Stimulated activated CD8-positive, alpha-beta memory T cell treated with anti-CD3 and anti-CD28 coated beads, Interleukin-4, amount 100 ng/mL, for 24 hours (primary cell): ENCODE data around the gene NEK10.

Experiments
- DNase-seq: peaks from one replicate; pipeline ENCODE4 v3.0.0-alpha.2; 2020; ENCODE audit warnings: low read depth

Gene NEK10

GRCh38 chr3:27105904-27106303 is 263.3 kb downstream of the NEK10 start:
- DNase-seq = no peak

GRCh38 chr3:27097182-27097581 is 272.0 kb downstream of the NEK10 start:
- DNase-seq = no peak

GRCh38 chr3:27095553-27096222 is 273.5 kb downstream of the NEK10 start:
- DNase-seq = no peak

GRCh38 chr3:27094721-27095120 is 274.5 kb downstream of the NEK10 start:
- no peak for DNase-seq

- DNase-seq = no peak
Observed at GRCh38 chr3:27093771-27094170, 275.4 kb downstream of the NEK10 start.

GRCh38 chr3:27090275-27091041 is 278.7 kb downstream of the NEK10 start:
- no peak for DNase-seq

- no peak for DNase-seq
Observed at GRCh38 chr3:27089645-27090044, 279.5 kb downstream of the NEK10 start.

- no peak for DNase-seq
Observed at GRCh38 chr3:27089068-27089467, 280.1 kb downstream of the NEK10 start.

- DNase-seq = no peak
Observed at GRCh38 chr3:27085829-27086730, 283.1 kb downstream of the NEK10 start.

GRCh38 chr3:27081992-27082607 is 287.1 kb downstream of the NEK10 start:
- no peak for DNase-seq

- no peak for DNase-seq
Observed at GRCh38 chr3:27081566-27081965, 287.6 kb downstream of the NEK10 start.

GRCh38 chr3:27080258-27080525 is 289.0 kb downstream of the NEK10 start:
- no peak for DNase-seq

- no peak for DNase-seq
Observed at GRCh38 chr3:27079427-27080257, 289.5 kb downstream of the NEK10 start.

- no peak for DNase-seq
Observed at GRCh38 chr3:27078246-27078913, 290.8 kb downstream of the NEK10 start.

- DNase-seq = no peak
Observed at GRCh38 chr3:27076815-27077630, 292.2 kb downstream of the NEK10 start.

- DNase-seq = no peak
Observed at GRCh38 chr3:27074914-27075313, 294.3 kb downstream of the NEK10 start.

- DNase-seq = no peak
Observed at GRCh38 chr3:27073912-27074311, 295.3 kb downstream of the NEK10 start.

- no peak for DNase-seq
Observed at GRCh38 chr3:27072810-27073651, 296.2 kb downstream of the NEK10 start.

GRCh38 chr3:27060336-27060735 is 308.8 kb downstream of the NEK10 start:
- DNase-seq = no peak
